Endothelial cell of umbilical vein (primary cell): ENCODE data around the gene DISP1. TPM values are rescaled to one million over a fixed set of nuclear protein-coding genes. Genes with fewer than 3 reads are reported as not detected.
A peak's percentile ranks its signal among the peaks of the same experiment; 100 is the strongest.

ENCODE experiments used
- BruUV-seq: library from RNA; stranded (reverse); fragments of 400-500 nt; replicated peaks from 2 replicates; lab custom pipeline; 2021; lab: Mats Ljungman, UMichigan
- CTCF ChIA-PET: fragments of 300-600, 350-600 bp; sonication (Branson Sonifier 250); formaldehyde crosslinking; loops from one replicate; lab custom pipeline; 2021; ENCODE audit warnings: antibody characterized with exemption, inconsistent platforms; lab: Charles Lee
- POLR2A ChIA-PET: fragments of 300-600, 350-600 bp; sonication (Branson Sonifier 250); formaldehyde crosslinking; loops from one replicate; lab custom pipeline; 2021; ENCODE audit warnings: antibody characterized with exemption, inconsistent platforms; lab: Charles Lee
- DNase-seq: peaks from one replicate; pipeline ENCODE4 v3.0.0-alpha.2; 2011; ENCODE audit warnings: low read depth, low spot score
- FAIRE-seq: peaks from 2 replicates; lab custom pipeline; 2011; peaks lifted over from hg19 to GRCh38; lab: Jason Lieb, UNC
- H2AFZ ChIP-seq: 2 replicates; pipeline ENCODE4 v1.6.0; 2012; ENCODE audit warnings: low read depth, low read length, control low read depth, inconsistent platforms
- H3K27ac ChIP-seq: 2 replicates; pipeline ENCODE4 v1.5.1; 2011; ENCODE audit warnings: low read depth, mild to moderate bottlenecking, control low read depth, low read length, moderate library complexity; ENCODE audit not compliant: insufficient read depth
- H3K27me3 ChIP-seq, 2 experiments: 2 replicates each; pipeline versions ENCODE4 v1.6.0 to v1.6.1; 2011; ENCODE audit warnings: low read length in 2 of 2, mixed read lengths in 1 of 2; ENCODE audit not compliant: control insufficient read depth in 2 of 2, insufficient read depth in 2 of 2
- H3K36me3 ChIP-seq, 2 experiments: 2 replicates in 1 of 2; 3 replicates in 1 of 2; pipeline ENCODE4 v1.5.1; 2011; ENCODE audit warnings: low read length in 2 of 2, mild to moderate bottlenecking in 1 of 2, moderate library complexity in 1 of 2; ENCODE audit not compliant: control insufficient read depth in 2 of 2, insufficient read depth in 2 of 2; ENCODE audit errors: extremely low read depth in 1 of 2
- H3K4me1 ChIP-seq: 3 replicates; pipeline ENCODE4 v1.5.1; 2011; ENCODE audit warnings: mild to moderate bottlenecking, low read length; ENCODE audit not compliant: control insufficient read depth, insufficient read depth; ENCODE audit errors: extremely low read depth
- H3K4me2 ChIP-seq: 2 replicates; pipeline ENCODE4 v1.6.1; 2011; ENCODE audit warnings: low read length, control low read depth, mixed read lengths; ENCODE audit not compliant: insufficient read depth
- H3K4me3 ChIP-seq, 3 experiments: fragments of 200-600 bp in 1 of 3; sonication (generic), shearing (Covaris generic) in 1 of 3; replicated peaks in 1 of 3; 2 replicates each; pipeline ENCODE4 v1.5.1; 2011 to 2016; ENCODE audit warnings: control low read depth in 3 of 3, low read length in 3 of 3, mild to moderate bottlenecking in 2 of 3, inconsistent platforms in 1 of 3, low read depth in 1 of 3, moderate library complexity in 1 of 3; ENCODE audit not compliant: insufficient read depth in 1 of 3
- H3K79me2 ChIP-seq: 2 replicates; pipeline ENCODE4 v1.6.0; 2012; ENCODE audit warnings: low read length, inconsistent platforms; ENCODE audit not compliant: control insufficient read depth, insufficient read depth
- H3K9ac ChIP-seq: replicated peaks from 2 replicates; pipeline ENCODE3; 2011; ENCODE audit warnings: low read length, control low read depth; ENCODE audit not compliant: insufficient read depth; ENCODE audit errors: extremely low read depth
- H3K9me1 ChIP-seq: replicated peaks from 3 replicates; pipeline ENCODE4 v1.6.0; 2011; ENCODE audit warnings: mild to moderate bottlenecking, low read length; ENCODE audit not compliant: control insufficient read depth, insufficient read depth; ENCODE audit errors: extremely low read depth
- H3K9me3 ChIP-seq: replicated peaks from 2 replicates; pipeline ENCODE4 v1.5.1; 2012; ENCODE audit warnings: low read length, inconsistent platforms; ENCODE audit not compliant: control insufficient read depth, insufficient read depth
- H4K20me1 ChIP-seq: replicated peaks from 2 replicates; pipeline ENCODE3; 2011; ENCODE audit warnings: mild to moderate bottlenecking, low read length; ENCODE audit not compliant: control insufficient read depth, insufficient read depth; ENCODE audit errors: extremely low read depth
- CTCF ChIP-seq, 2 donors: IDR thresholded peaks; 1 replicate in 1 of 2; 2 replicates in 1 of 2; pipeline ENCODE4 v1.5.1; 2011; ENCODE audit warnings: low read length in 2 of 2, mild to moderate bottlenecking in 2 of 2, moderate library complexity in 2 of 2, control low read depth in 1 of 2, inconsistent platforms in 1 of 2, low read depth in 1 of 2; ENCODE audit not compliant: insufficient read depth in 1 of 2; ENCODE audit errors: extremely low read depth in 1 of 2
- EZH2 ChIP-seq: IDR thresholded peaks from 2 replicates; pipeline ENCODE4 v1.6.1; 2012; ENCODE audit warnings: borderline replicate concordance, low read depth, mild to moderate bottlenecking, moderate library complexity, low read length, inconsistent platforms; ENCODE audit not compliant: severe bottlenecking
- FOS ChIP-seq: IDR thresholded peaks from 2 replicates; pipeline ENCODE4 v1.6.1; 2011; ENCODE audit warnings: mild to moderate bottlenecking, low read length, moderate library complexity, borderline replicate concordance; ENCODE audit not compliant: insufficient read depth
- GATA2 ChIP-seq: IDR thresholded peaks from 2 replicates; pipeline ENCODE4 v1.7.0; 2011; ENCODE audit warnings: low read depth, mild to moderate bottlenecking, moderate library complexity, mixed read lengths, low read length; ENCODE audit not compliant: insufficient read length, insufficient read depth
- JUN ChIP-seq: IDR thresholded peaks from 2 replicates; pipeline ENCODE4 v1.6.1; 2011; ENCODE audit warnings: borderline replicate concordance, low read depth; ENCODE audit not compliant: insufficient read length, insufficient read depth
- MAX ChIP-seq: IDR thresholded peaks from 2 replicates; pipeline ENCODE4 v1.6.1; 2011; ENCODE audit not compliant: insufficient read depth, insufficient read length
- MYC ChIP-seq: IDR thresholded peaks from one replicate; pipeline ENCODE4 v1.6.1; 2011; ENCODE audit warnings: mild to moderate bottlenecking, low read depth, low read length
- POLR2A ChIP-seq: IDR thresholded peaks from 2 replicates; pipeline ENCODE4 v1.6.1; 2012; ENCODE audit warnings: low read depth, mild to moderate bottlenecking, control low read depth, low read length
- POLR2AphosphoS5 ChIP-seq: IDR thresholded peaks from 2 replicates; pipeline ENCODE4 v1.6.1; 2012; ENCODE audit warnings: low read depth, mild to moderate bottlenecking, control low read depth, low read length, moderate library complexity; ENCODE audit not compliant: insufficient read depth
- dilution Hi-C: fragments of 300-500 bp; cut with MboI; formaldehyde crosslinking; loops from one replicate; pipeline ENCODE4 v1.15.0; 2019; ENCODE audit warnings: low sequenced_read_pairs; ENCODE audit not compliant: extremely low pct_ligation_motif_present
- intact Hi-C: fragments of 100-400 bp; cut with micrococcal nuclease; formaldehyde crosslinking; loops from one replicate; pipeline ENCODE4 v1.10.0; 2022
- polyA plus RNA-seq, 4 experiments: library from polyadenylated mRNA; depleted of rRNA in 3 of 4; stranded (reverse) in 3 of 4; unstranded in 1 of 4; fragments of >200 nt; gene quantifications; 2 replicates each; pipeline versions ENCODE4 v1.2.1 to v1.2.3, GENCODE V29; 2011 to 2012; ENCODE audit warnings: missing spikeins in 1 of 4
- total RNA-seq: library from RNA; stranded (reverse); gene quantifications from 2 replicates; pipeline ENCODE4 v1.2.3, GENCODE V29; 2021

Gene DISP1
- total and polyA plus RNA-seq, 2 donors (not counting 3 experiments of a cell fraction or from before 2014, with no cell fraction given): 3.9 TPM

DNA sequence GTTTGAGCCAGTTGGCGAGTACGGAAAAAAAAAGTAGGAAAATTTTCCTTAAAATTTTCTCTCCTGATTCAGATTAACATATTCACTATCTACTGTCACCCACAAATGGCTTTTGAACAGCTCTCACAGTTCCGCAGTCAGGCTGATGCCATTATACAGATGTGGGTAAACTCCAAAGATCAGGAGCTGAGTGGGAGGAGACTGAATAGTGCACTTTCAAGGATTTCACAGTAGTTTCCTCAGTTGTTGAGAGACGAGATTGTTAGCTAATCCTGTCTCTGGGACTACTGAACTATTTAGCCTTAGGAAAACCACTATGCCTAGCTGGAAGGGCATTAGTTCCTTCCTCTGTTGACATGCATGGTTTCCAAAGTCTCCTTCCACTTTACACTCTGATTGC lies 3.2 kb upstream of the DISP1 start:
- Histone ChIP-seq H3K9ac (no peak overlapping the region), H4K20me1 (no peaks in the 10 kb centered on the region), H3K36me3 (no peaks in the 10 kb centered on the region), H3K27ac (no peak overlapping the region), H3K27me3 (no peaks in the 10 kb centered on the region), H3K9me3 (no peaks in the 10 kb centered on the region), H3K4me3 (no peak overlapping the region), H3K4me1 (peaks cover 12% of the 10 kb centered on the region), H3K9me1 (no peaks in the 10 kb centered on the region), H3K4me2 (no peak overlapping the region), H3K79me2 (peaks cover 4% of the 10 kb centered on the region), H2AFZ (no peak overlapping the region)
- ChIA-PET CTCF (interaction anchor here (0.9 to 2.1 kb wide), 3 partner anchors 16 to 278 kb away, joined by 3 to 5 read pairs (median 3); no protein-coding TSS in a partner anchor), POLR2A (no interaction called here)
- intact Hi-C loops: loop anchor here (10.0 kb wide), 1 partner anchor 893 kb away; no protein-coding TSS in a partner anchor
- DNase-seq (no peak), FAIRE-seq (no peak)
- no TSS peak for BruUV-seq
- dilution Hi-C loops: no loop called here
- TF ChIP-seq GATA2 (no peak), EZH2 (no peak), JUN (no peak)

DNA sequence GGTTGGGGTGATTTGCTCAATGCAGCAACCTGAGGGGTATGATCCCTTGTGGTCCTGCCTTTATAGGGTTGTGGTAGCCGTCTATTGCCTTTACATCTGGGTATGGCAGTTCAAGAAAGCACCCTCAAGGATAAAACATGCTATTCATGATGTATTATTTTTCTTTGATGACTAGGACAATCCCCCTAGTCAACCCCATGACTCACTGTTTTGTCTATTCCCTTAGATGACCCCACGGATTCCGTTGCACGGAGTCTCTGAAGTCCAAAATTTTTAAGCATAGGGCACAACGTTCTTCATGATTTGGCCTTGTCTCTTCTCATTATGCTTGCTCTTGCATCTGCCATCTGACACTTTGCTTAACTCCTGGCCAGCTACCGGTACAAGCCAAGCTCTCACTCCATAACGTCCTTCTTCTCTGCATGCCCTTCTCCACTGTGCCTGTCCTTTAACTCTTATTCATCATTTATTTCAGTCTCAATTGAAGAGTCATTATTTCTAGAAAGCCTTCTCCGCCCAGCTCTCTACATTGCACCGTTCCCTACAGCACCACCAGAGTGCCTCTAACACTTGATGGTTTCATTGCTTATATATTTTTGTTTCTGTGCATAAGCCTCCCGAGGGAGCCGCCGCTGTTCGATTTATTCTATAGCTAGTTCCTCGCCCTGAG lies 838 bp upstream of the DISP1 start:
- dilution Hi-C loops (no loop called here), intact Hi-C loops (loop anchor here (1.0 to 10.0 kb wide), 3 partner anchors 75 to 891 kb away; no protein-coding TSS in a partner anchor)
- Histone ChIP-seq H3K9me3 (no peaks in the 10 kb centered on the region), H3K4me3 (peak overlapping the region in 1 of 3 experiments; percentile 70), H3K79me2 (peaks cover 13% of the 10 kb centered on the region), H3K9me1 (no peaks in the 10 kb centered on the region), H2AFZ (peak overlapping the region; percentile 95), H4K20me1 (no peaks in the 10 kb centered on the region), H3K9ac (no peak overlapping the region), H3K36me3 (no peaks in the 10 kb centered on the region), H3K4me1 (peaks cover 25% of the 10 kb centered on the region), H3K4me2 (peak overlapping the region; percentile 53), H3K27me3 (no peaks in the 10 kb centered on the region), H3K27ac (peak overlapping the region; percentile 39)
- FAIRE-seq (peak; percentile 42), DNase-seq (no peak)
- CTCF ChIA-PET: interaction anchor here (1.1 to 1.8 kb wide), 2 partner anchors 267 to 320 kb away, joined by 4 to 6 read pairs; no protein-coding TSS in a partner anchor
- POLR2A ChIA-PET: interaction anchor here (0.7 kb wide), 1 partner anchor 16 kb away, joined by 3 read pairs; no protein-coding TSS in a partner anchor
- BruUV-seq: no TSS peak
- TF ChIP-seq POLR2AphosphoS5 (no peak), POLR2A (no peak), CTCF (IDR thresholded peaks at IDR 0.05; ENCODE audit: extremely low read depth in 1 of 2, insufficient read depth in 1 of 2, low read depth in 1 of 2, low read length in 2 of 2) (no peak), JUN (no peak), EZH2 (no peak), MYC (no peak), FOS (no peak), MAX (no peak), GATA2 (no peak)
